Smooth muscle cell (in vitro differentiated cells): Measurements from ENCODE around the gene CEP152. TPM values are rescaled to one million over a fixed set of nuclear protein-coding genes. Genes with fewer than 3 reads are reported as not detected.

Experiments used
- DNase-seq: peaks from one replicate; lab custom pipeline; 2025; ENCODE audit not compliant: unreplicated experiment; lab: John Stamatoyannopoulos, UW
- H2AFZ ChIP-seq: fragments of 200-600 bp; sonication (generic); 2 replicates; pipeline ENCODE4 v1.6.0; 2016; ENCODE audit warnings: antibody characterized with exemption, low read depth, mild to moderate bottlenecking
- H3F3A ChIP-seq: fragments of 200-600 bp; sonication (generic); 2 replicates; pipeline ENCODE4 v1.6.0; 2017; ENCODE audit warnings: antibody characterized with exemption, low read depth
- H3K27ac ChIP-seq: fragments of 200-600 bp; sonication (generic); 2 replicates; pipeline ENCODE4 v1.5.1; 2016; ENCODE audit warnings: low read depth, mild to moderate bottlenecking
- H3K27me3 ChIP-seq: fragments of 200-600 bp; sonication (generic); 2 replicates; pipeline ENCODE4 v1.6.1; 2016; ENCODE audit warnings: low read depth, mild to moderate bottlenecking
- H3K36me3 ChIP-seq: fragments of 200-600 bp; sonication (generic); 2 replicates; pipeline ENCODE4 v1.5.1; 2016; ENCODE audit warnings: low read depth
- H3K4me1 ChIP-seq: fragments of 200-600 bp; sonication (generic); 2 replicates; pipeline ENCODE4 v1.5.1; 2016; ENCODE audit warnings: low read depth
- H3K4me2 ChIP-seq: fragments of 200-600 bp; sonication (generic); 2 replicates; pipeline ENCODE4 v1.6.0; 2016; ENCODE audit warnings: mild to moderate bottlenecking
- H3K4me3 ChIP-seq: fragments of 200-600 bp; sonication (generic); 2 replicates; pipeline ENCODE4 v1.5.1; 2016; ENCODE audit warnings: mild to moderate bottlenecking
- H3K79me2 ChIP-seq: fragments of 200-600 bp; sonication (generic); 2 replicates; pipeline ENCODE4 v1.6.0; 2016; ENCODE audit warnings: low read depth, mild to moderate bottlenecking
- H3K9ac ChIP-seq: fragments of 200-600 bp; sonication (generic); 2 replicates; pipeline ENCODE4 v1.6.0; 2016; ENCODE audit warnings: low read depth
- H3K9me3 ChIP-seq: fragments of 200-600 bp; sonication (generic); replicated peaks from 2 replicates; pipeline ENCODE4 v1.5.1; 2016; ENCODE audit warnings: low read depth
- H4K20me1 ChIP-seq: fragments of 200-600 bp; sonication (generic); 2 replicates; pipeline ENCODE4 v1.6.0; 2016; ENCODE audit warnings: low read depth
- CTCF ChIP-seq: fragments of 200-600 bp; sonication (generic); IDR thresholded peaks from 2 replicates; pipeline ENCODE4 v1.5.1; 2017; ENCODE audit warnings: borderline replicate concordance, mild to moderate bottlenecking, antibody characterized with exemption; ENCODE audit not compliant: insufficient read depth, poor library complexity, severe bottlenecking
- WGBS: methylation state at CpG from one replicate; pipeline ENCODE4 v1.1.7; 2016; ENCODE audit warnings: low lambda C conversion rate; 5-methylcytosine and 5-hydroxymethylcytosine counted together
- polyA plus RNA-seq: library from polyadenylated mRNA; unstranded; fragments of >200 nt; fragmentation: Nextera tagmentation; extraction: Ambion mirVana; gene quantifications from 2 replicates; pipeline ENCODE4 v1.2.1, GENCODE V29; 2016
- total RNA-seq: library from RNA; depleted of rRNA; stranded (reverse); fragments of >200 nt; gene quantifications from 2 replicates; pipeline ENCODE4 v1.2.3, GENCODE V29; 2014

CEP152 gene
- total and polyA plus RNA-seq, 2 experiments from 2014 or later, result 3.9 to 37.5 TPM

DNA sequence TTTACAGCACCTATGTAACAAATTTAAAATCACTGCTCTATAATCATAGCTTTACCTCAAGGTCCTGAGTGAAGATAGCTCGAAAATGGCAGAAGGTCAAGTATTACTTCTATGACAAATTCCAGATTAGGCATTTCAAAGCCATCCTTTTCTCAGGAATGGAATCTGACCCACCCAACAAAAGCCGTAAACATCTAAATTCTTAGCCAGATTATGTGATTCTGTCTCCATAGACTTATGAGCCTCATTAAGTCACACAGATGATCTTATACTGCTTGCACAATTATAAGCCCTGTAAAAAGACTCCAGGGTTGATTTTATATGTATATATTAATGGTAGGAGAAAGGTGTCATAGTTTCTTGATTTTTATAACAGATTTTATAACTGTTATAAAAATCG, 56.9 kb downstream of the CEP152 start:
- no peaks in the 10 kb centered on the region for H3K36me3 ChIP-seq
- 80% methylated on average over 3 of the region's 3 CpGs for WGBS
- H3K4me2 ChIP-seq, result no peak overlapping the region
- H4K20me1 ChIP-seq, result no peaks in the 10 kb centered on the region
- no peak for TF ChIP-seq CTCF
- no peak for DNase-seq
- H3K9ac ChIP-seq, result no peak overlapping the region
- H3K4me3 ChIP-seq, result no peak overlapping the region
- no peaks in the 10 kb centered on the region for H3K27me3 ChIP-seq
- H3F3A ChIP-seq, result no peaks in the 10 kb centered on the region
- no peaks in the 10 kb centered on the region for H3K4me1 ChIP-seq
- H3K27ac ChIP-seq, result no peak overlapping the region
- no peaks in the 10 kb centered on the region for H3K9me3 ChIP-seq
- H2AFZ ChIP-seq, result no peak overlapping the region
- no peaks in the 10 kb centered on the region for H3K79me2 ChIP-seq

GRCh38 chr15:48751595-48751994, 59.3 kb downstream of the CEP152 start:
- H3K36me3 ChIP-seq, result no peaks in the 10 kb centered on the region
- H3K9ac ChIP-seq, result no peak overlapping the region
- no peaks in the 10 kb centered on the region for H3K79me2 ChIP-seq
- no peaks in the 10 kb centered on the region for H3K27me3 ChIP-seq
- no peak for DNase-seq
- 85% methylated on average over 3 of the region's 3 CpGs for WGBS
- H3K27ac ChIP-seq, result no peak overlapping the region
- peaks cover 11% of the 10 kb centered on the region for H3K4me1 ChIP-seq
- H3K4me3 ChIP-seq, result no peak overlapping the region
- H2AFZ ChIP-seq, result no peak overlapping the region
- H3K4me2 ChIP-seq, result no peak overlapping the region
- H3F3A ChIP-seq, result no peaks in the 10 kb centered on the region
- no peak for TF ChIP-seq CTCF
- no peaks in the 10 kb centered on the region for H4K20me1 ChIP-seq
- no peaks in the 10 kb centered on the region for H3K9me3 ChIP-seq

GRCh38 chr15:48748535-48748934, 62.3 kb downstream of the CEP152 start:
- Histone ChIP-seq H2AFZ (no peak overlapping the region), H3K79me2 (no peaks in the 10 kb centered on the region), H3K9me3 (no peaks in the 10 kb centered on the region), H3K4me1 (peaks cover 11% of the 10 kb centered on the region), H3K27me3 (no peaks in the 10 kb centered on the region), H3K36me3 (no peaks in the 10 kb centered on the region), H3K27ac (no peak overlapping the region), H3F3A (no peaks in the 10 kb centered on the region), H3K4me2 (no peak overlapping the region), H4K20me1 (no peaks in the 10 kb centered on the region), H3K4me3 (no peak overlapping the region), H3K9ac (no peak overlapping the region)
- 6% methylated on average over 1 of the region's 1 CpG for WGBS
- DNase-seq, result no peak
- no peak for TF ChIP-seq CTCF

- H3F3A ChIP-seq, result no peaks in the 10 kb centered on the region
These were observed 77.3 kb downstream of the CEP152 start for GRCh38 chr15:48733615-48734014.

More at GRCh38 chr15:48733615-48734014, 77.3 kb downstream of the CEP152 start:
- no peak overlapping the region for H3K9ac ChIP-seq
- H4K20me1 ChIP-seq, result no peaks in the 10 kb centered on the region
- H3K27ac ChIP-seq, result no peak overlapping the region
- H3K4me2 ChIP-seq, result no peak overlapping the region
- H3K36me3 ChIP-seq, result peaks cover 6% of the 10 kb centered on the region
- DNase-seq, result no peak
- H3K4me3 ChIP-seq, result no peak overlapping the region
- TF ChIP-seq CTCF, result no peak
- no peak overlapping the region for H2AFZ ChIP-seq
- H3K79me2 ChIP-seq, result no peaks in the 10 kb centered on the region
- no peaks in the 10 kb centered on the region for H3K4me1 ChIP-seq
- H3K27me3 ChIP-seq, result no peaks in the 10 kb centered on the region
- WGBS, result 97% methylated on average over 1 of the region's 1 CpG
- peaks cover 14% of the 10 kb centered on the region for H3K9me3 ChIP-seq
